Fibroblast of upper back skin (primary cell): ENCODE data around the gene PTGR3.

Experiments
- DNase-seq: peaks from one replicate; pipeline ENCODE4 v3.0.0-alpha.2; 2013

PTGR3 gene

GRCh38 chr18:75209129-75209950 lies at the start of gene PTGR3:
Gene PTGR3, minus strand, starts transcription at chr18:75209139. Its CDS starts 81 bp downstream, at chr18:75209058.
- DNase-seq: peak; percentile 79

- no peak for DNase-seq
These were observed 48.7 kb upstream of the PTGR3 start for GRCh38 chr18:75257605-75258004.

- no peak for DNase-seq
These were observed 47.4 kb upstream of the PTGR3 start for GRCh38 chr18:75256376-75256775.

- DNase-seq: no peak
These were observed 46.2 kb upstream of the PTGR3 start for GRCh38 chr18:75255094-75255493.

GRCh38 chr18:75253784-75254183 lies 44.8 kb upstream of the PTGR3 start:
- DNase-seq: no peak

GRCh38 chr18:75253043-75253442 lies 44.1 kb upstream of the PTGR3 start:
- DNase-seq: no peak

- DNase-seq: no peak
These were observed 43.2 kb upstream of the PTGR3 start for GRCh38 chr18:75252136-75252535.

- no peak for DNase-seq
These were observed 42.5 kb upstream of the PTGR3 start for GRCh38 chr18:75251466-75251865.

- no peak for DNase-seq
These were observed 41.5 kb upstream of the PTGR3 start for GRCh38 chr18:75250471-75250821.

GRCh38 chr18:75249672-75250470 lies 40.9 kb upstream of the PTGR3 start:
- DNase-seq: no peak

GRCh38 chr18:75249175-75249518 lies 40.2 kb upstream of the PTGR3 start:
- DNase-seq: no peak

GRCh38 chr18:75248426-75249174 lies 39.7 kb upstream of the PTGR3 start:
- no peak for DNase-seq

- DNase-seq: peak; percentile 43
These were observed 38.9 kb upstream of the PTGR3 start for GRCh38 chr18:75247611-75248421.

- peak; percentile 49 for DNase-seq
These were observed 38.0 kb upstream of the PTGR3 start for GRCh38 chr18:75246721-75247610.

- no peak for DNase-seq
These were observed 35.7 kb upstream of the PTGR3 start for GRCh38 chr18:75244351-75245313.

GRCh38 chr18:75241705-75242104 lies 32.8 kb upstream of the PTGR3 start:
- DNase-seq: no peak

GRCh38 chr18:75240433-75240832 lies 31.5 kb upstream of the PTGR3 start:
- DNase-seq: no peak

- no peak for DNase-seq
These were observed 29.8 kb upstream of the PTGR3 start for GRCh38 chr18:75238786-75239185.

- DNase-seq: no peak
These were observed 29.2 kb upstream of the PTGR3 start for GRCh38 chr18:75238100-75238499.

GRCh38 chr18:75235896-75236295 lies 27.0 kb upstream of the PTGR3 start:
- no peak for DNase-seq
